OCI-LY7 (cell line): ENCODE measurements around the gene HOXC4.

Source experiments
- CTCF ChIP-seq: fragments of 200-600 bp; sonication (generic); conservative IDR thresholded peaks from 2 replicates; pipeline ENCODE4 v1.5.1; 2014; ENCODE audit warnings: mild to moderate bottlenecking, antibody characterized with exemption, low read length, moderate library complexity, mixed read lengths
- EZH2phosphoT487 ChIP-seq: fragments of 200-600 bp; sonication (generic); IDR thresholded peaks from 2 replicates; pipeline ENCODE4 v1.6.1; 2018; ENCODE audit warnings: low read depth, borderline replicate concordance, mild to moderate bottlenecking, mixed run types, antibody characterized with exemption, low read length, moderate library complexity, mixed read lengths

- TF ChIP-seq CTCF (no peak), EZH2phosphoT487 (no peak)
Observed at GRCh38 chr12:54030889-54031471, 22.7 kb upstream of the HOXC4 start.
